ENCODE data around the gene B3GALT6. TPM values are rescaled to one million over a fixed set of nuclear protein-coding genes. Genes with fewer than 3 reads are reported as not detected.

The B3GALT6 gene
- total and polyA plus RNA-seq, 5 donors from 2014 or later, result 4.0 to 11.5 (median 9.4) TPM

DNA sequence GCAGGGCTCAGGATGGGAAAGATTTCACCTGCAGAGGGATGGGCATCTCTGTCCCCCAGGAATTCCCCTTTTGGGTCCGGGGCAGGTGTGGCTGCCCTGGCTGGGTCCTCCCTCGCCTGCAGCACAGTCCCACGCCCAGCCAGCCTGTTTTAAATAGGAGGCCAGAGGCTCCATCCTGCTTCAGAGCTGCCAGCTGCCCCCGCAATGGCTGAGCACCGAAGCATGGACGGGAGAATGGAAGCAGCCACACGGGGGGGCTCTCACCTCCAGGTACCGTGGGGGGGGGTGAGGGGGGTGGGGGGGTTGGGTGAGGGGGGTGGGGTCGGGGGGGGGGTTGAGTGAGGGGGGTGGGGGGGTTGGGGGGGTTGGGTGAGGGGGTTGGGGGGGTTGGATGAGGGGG is 51.8 kb downstream of the B3GALT6 start:
- H3K4me3 ChIP-seq (ENCODE audit: low read depth, low read length), result no peak overlapping the region
- H3K4me1 ChIP-seq (ENCODE audit: control insufficient read depth, insufficient read depth, low read length, poor library complexity, severe bottlenecking), result no peaks in the 10 kb centered on the region
- DNase-seq (no peak), ATAC-seq (ENCODE audit: low read depth in 2 of 2) (no peak)
- H3K27ac ChIP-seq (ENCODE audit: insufficient read depth, low read length, poor library complexity, severe bottlenecking), result no peak overlapping the region
- H3K36me3 ChIP-seq (ENCODE audit: control insufficient read depth, insufficient read depth, low read length), result no peaks in the 10 kb centered on the region
- H3K36me3 Mint-ChIP-seq, result no peaks in the 10 kb centered on the region
- no peak overlapping the region for H3K4me3 Mint-ChIP-seq
- H3K27me3 Mint-ChIP-seq, result no peaks in the 10 kb centered on the region
- H3K9me3 ChIP-seq (ENCODE audit: control insufficient read depth in 2 of 2, low read length in 2 of 2), result no peaks in the 10 kb centered on the region
- H3K4me1 Mint-ChIP-seq, result no peaks in the 10 kb centered on the region
- peak overlapping the region in 1 of 3 donors; percentile 20 for H3K27ac Mint-ChIP-seq
- no peaks in the 10 kb centered on the region for H3K27me3 ChIP-seq (ENCODE audit: control insufficient read depth, insufficient read depth, low read length)
- peaks cover 0 to 2% (median 0%) of the 10 kb centered on the region in 7 donors for H3K9me3 Mint-ChIP-seq

Other genes with a start within 250 kb of the B3GALT6 start
- gene HES4, start 232.1 kb upstream of the B3GALT6 start, total RNA-seq, result 25.9 TPM
- 1 to 10 TPM in 2 of 4 donors, under 1 TPM in 1, not detected in 1; 0.21 to 1.3 (median 1.1) TPM for gene HES4, start 232.1 kb upstream of the B3GALT6 start, polyA plus RNA-seq
- gene ISG15, start 218.7 kb upstream of the B3GALT6 start, total RNA-seq, result 76.7 TPM
- gene ISG15, start 218.7 kb upstream of the B3GALT6 start, polyA plus RNA-seq, result 100 to 1,000 TPM; 174 to 489 (median 295) TPM
- gene AGRN, start 212.1 kb upstream of the B3GALT6 start, total RNA-seq, result 4.2 TPM
- under 1 TPM in 3 of 4 donors, not detected in 1; 0.06 to 0.38 (median 0.21) TPM for gene AGRN, start 212.1 kb upstream of the B3GALT6 start, polyA plus RNA-seq
- gene RNF223, start 157.9 kb upstream of the B3GALT6 start, total RNA-seq, result not detected
- not detected for gene RNF223, start 157.9 kb upstream of the B3GALT6 start, polyA plus RNA-seq
- gene C1orf159, start 116.1 kb upstream of the B3GALT6 start, total RNA-seq, result 20.0 TPM
- gene C1orf159, start 116.1 kb upstream of the B3GALT6 start, polyA plus RNA-seq, result 1 to 10 TPM; 3.0 to 6.3 (median 4.7) TPM
- gene TTLL10, start 58.4 kb upstream of the B3GALT6 start, total RNA-seq, result not detected
- not detected for gene TTLL10, start 58.4 kb upstream of the B3GALT6 start, polyA plus RNA-seq
- 47.8 TPM for gene TNFRSF18, start 25.6 kb upstream of the B3GALT6 start, total RNA-seq
- gene TNFRSF18, start 25.6 kb upstream of the B3GALT6 start, polyA plus RNA-seq, result 10 to 100 TPM; 17.4 to 54.5 (median 25.2) TPM
- gene TNFRSF4, start 18.1 kb upstream of the B3GALT6 start, total RNA-seq, result 65.8 TPM
- 10 to 100 TPM; 19.0 to 50.2 (median 32.2) TPM for gene TNFRSF4, start 18.1 kb upstream of the B3GALT6 start, polyA plus RNA-seq
- 165 TPM for gene SDF4, start 236 bp upstream of the B3GALT6 start, total RNA-seq
- gene SDF4, start 236 bp upstream of the B3GALT6 start, polyA plus RNA-seq, result 100 to 1,000 TPM in 2 of 4 donors, 10 to 100 TPM in 2; 70.3 to 113 (median 91.6) TPM
- 6.2 TPM for gene C1QTNF12, start 14.5 kb downstream of the B3GALT6 start, total RNA-seq
- gene C1QTNF12, start 14.5 kb downstream of the B3GALT6 start, polyA plus RNA-seq, result under 1 TPM in 1 of 4 donors, not detected in 3; 0.39 TPM
- gene UBE2J2, start 41.6 kb downstream of the B3GALT6 start, total RNA-seq, result 56.4 TPM
- 10 to 100 TPM; 72.9 to 97.5 (median 85.4) TPM for gene UBE2J2, start 41.6 kb downstream of the B3GALT6 start, polyA plus RNA-seq
- gene SCNN1D, start 48.2 kb downstream of the B3GALT6 start, total RNA-seq, result 4.0 TPM
- gene SCNN1D, start 48.2 kb downstream of the B3GALT6 start, polyA plus RNA-seq, result not detected
- gene ACAP3, start 75.7 kb downstream of the B3GALT6 start, total RNA-seq, result 75.5 TPM
- 1 to 10 TPM; 2.7 to 9.0 (median 4.1) TPM for gene ACAP3, start 75.7 kb downstream of the B3GALT6 start, polyA plus RNA-seq
- gene PUSL1, start 76.4 kb downstream of the B3GALT6 start, total RNA-seq, result 18.3 TPM
- 10 to 100 TPM; 17.7 to 21.0 (median 19.1) TPM for gene PUSL1, start 76.4 kb downstream of the B3GALT6 start, polyA plus RNA-seq
- 138 TPM for gene INTS11, start 92.4 kb downstream of the B3GALT6 start, total RNA-seq
- gene INTS11, start 92.4 kb downstream of the B3GALT6 start, polyA plus RNA-seq, result 10 to 100 TPM; 66.2 to 74.0 (median 67.8) TPM
- gene CPTP, start 92.6 kb downstream of the B3GALT6 start, total RNA-seq, result 27.0 TPM
- gene CPTP, start 92.6 kb downstream of the B3GALT6 start, polyA plus RNA-seq, result 10 to 100 TPM; 21.4 to 40.1 (median 32.6) TPM
- gene TAS1R3, start 99.0 kb downstream of the B3GALT6 start, total RNA-seq, result 2.0 TPM
- under 1 TPM in 2 of 4 donors, not detected in 2; 0.06 to 0.11 TPM for gene TAS1R3, start 99.0 kb downstream of the B3GALT6 start, polyA plus RNA-seq
- 40.0 TPM for gene DVL1, start 117.2 kb downstream of the B3GALT6 start, total RNA-seq
- gene DVL1, start 117.2 kb downstream of the B3GALT6 start, polyA plus RNA-seq, result 1 to 10 TPM in 1 of 4 donors, under 1 TPM in 3; 0.43 to 1.1 (median 0.82) TPM
- 0.17 TPM for gene MXRA8, start 126.3 kb downstream of the B3GALT6 start, total RNA-seq
- not detected for gene MXRA8, start 126.3 kb downstream of the B3GALT6 start, polyA plus RNA-seq
- gene AURKAIP1, start 143.0 kb downstream of the B3GALT6 start, total RNA-seq, result 76.0 TPM
- 100 to 1,000 TPM; 145 to 190 (median 164) TPM for gene AURKAIP1, start 143.0 kb downstream of the B3GALT6 start, polyA plus RNA-seq
- gene CCNL2, start 167.1 kb downstream of the B3GALT6 start, total RNA-seq, result 287 TPM
- 10 to 100 TPM; 17.6 to 24.6 (median 21.4) TPM for gene CCNL2, start 167.1 kb downstream of the B3GALT6 start, polyA plus RNA-seq
- gene MRPL20, start 175.1 kb downstream of the B3GALT6 start, total RNA-seq, result 83.4 TPM
- 100 to 1,000 TPM; 162 to 188 (median 178) TPM for gene MRPL20, start 175.1 kb downstream of the B3GALT6 start, polyA plus RNA-seq
- not detected for gene ANKRD65, start 189.0 kb downstream of the B3GALT6 start, total RNA-seq
- gene ANKRD65, start 189.0 kb downstream of the B3GALT6 start, polyA plus RNA-seq, result under 1 TPM in 1 of 4 donors, not detected in 3; 0.14 TPM
- not detected for gene VWA1, start 203.5 kb downstream of the B3GALT6 start, total RNA-seq
- gene VWA1, start 203.5 kb downstream of the B3GALT6 start, polyA plus RNA-seq, result not detected
- 3.4 TPM for gene ATAD3C, start 217.5 kb downstream of the B3GALT6 start, total RNA-seq
- gene ATAD3C, start 217.5 kb downstream of the B3GALT6 start, polyA plus RNA-seq, result 1 to 10 TPM in 3 of 4 donors, under 1 TPM in 1; 0.65 to 4.2 (median 2.3) TPM
- 39.4 TPM for gene ATAD3B, start 239.5 kb downstream of the B3GALT6 start, total RNA-seq
- gene ATAD3B, start 239.5 kb downstream of the B3GALT6 start, polyA plus RNA-seq, result 1 to 10 TPM; 2.3 to 5.2 (median 3.0) TPM

Measured in CD4-positive, CD25-positive, alpha-beta regulatory T cell (primary cell).